Stimulated activated naive CD8-positive, alpha-beta T cell treated with anti-CD3 and anti-CD28 coated beads, Interleukin-15, amount 100 ng/mL, for 72 hours (primary cell): ENCODE results near the gene F13A1.

Experiments
- ATAC-seq: fragments of 150-1000 bp; cut with Tn5 transposase; 2 replicates; pipeline ENCODE4 v1.10.0; 2021; ENCODE audit warnings: mild to moderate bottlenecking, moderate library complexity
- DNase-seq, 2 donors: peaks; one replicate each; pipeline ENCODE4 v3.0.0; 2021 to 2022
- H3K27ac Mint-ChIP-seq, 2 donors: one replicate each; pipeline ENCODE4 v1.8.0; 2022; ENCODE audit warnings: mild to moderate bottlenecking in 2 of 2, mixed read lengths in 2 of 2, moderate library complexity in 2 of 2
- H3K27me3 Mint-ChIP-seq: one replicate; pipeline ENCODE4 v1.8.0; 2022; ENCODE audit warnings: mixed read lengths
- H3K4me1 Mint-ChIP-seq: one replicate; pipeline ENCODE4 v1.8.0; 2022; ENCODE audit warnings: mild to moderate bottlenecking, mixed read lengths
- H3K4me3 Mint-ChIP-seq, 2 donors: one replicate each; pipeline ENCODE4 v1.8.0; 2022; ENCODE audit warnings: mild to moderate bottlenecking in 2 of 2, mixed read lengths in 2 of 2, moderate library complexity in 1 of 2
- H3K9me3 Mint-ChIP-seq, 2 donors: one replicate each; pipeline ENCODE4 v1.8.0; 2022; ENCODE audit warnings: mixed read lengths in 2 of 2

Gene F13A1

GRCh38 chr6:6152060-6152459, 168.4 kb downstream of the F13A1 start:
- ATAC-seq, result no peak
- no peak for DNase-seq
- no peak overlapping the region for H3K4me3 Mint-ChIP-seq
- no peaks in the 10 kb centered on the region for H3K4me1 Mint-ChIP-seq
- H3K9me3 Mint-ChIP-seq, result no peaks in the 10 kb centered on the region
- no peak overlapping the region for H3K27ac Mint-ChIP-seq
- peaks cover 24% of the 10 kb centered on the region for H3K27me3 Mint-ChIP-seq

- H3K27me3 Mint-ChIP-seq, result peaks cover 26% of the 10 kb centered on the region
- no peaks in the 10 kb centered on the region for H3K4me1 Mint-ChIP-seq
- ATAC-seq (no peak), DNase-seq (no peak)
- no peak overlapping the region for H3K4me3 Mint-ChIP-seq
- no peaks in the 10 kb centered on the region for H3K9me3 Mint-ChIP-seq
- H3K27ac Mint-ChIP-seq, result no peak overlapping the region
Measured at GRCh38 chr6:6148192-6148815, 172.2 kb downstream of the F13A1 start.

GRCh38 chr6:6131492-6132109, 188.9 kb downstream of the F13A1 start:
- no peak overlapping the region for H3K4me3 Mint-ChIP-seq
- H3K27ac Mint-ChIP-seq, result no peak overlapping the region
- H3K27me3 Mint-ChIP-seq, result peaks cover 7% of the 10 kb centered on the region
- DNase-seq (peak in 1 of 2 donors; percentile 4), ATAC-seq (no peak)
- H3K4me1 Mint-ChIP-seq, result no peaks in the 10 kb centered on the region
- no peaks in the 10 kb centered on the region for H3K9me3 Mint-ChIP-seq

- Mint-ChIP-seq H3K9me3 (peaks cover 28 to 31% of the 10 kb centered on the region in 2 donors), H3K4me1 (no peaks in the 10 kb centered on the region)
- ATAC-seq, result no peak
Measured at GRCh38 chr6:6125495-6125894, 195.0 kb downstream of the F13A1 start.

GRCh38 chr6:6123803-6124202, 196.7 kb downstream of the F13A1 start:
- H3K4me1 Mint-ChIP-seq, result no peaks in the 10 kb centered on the region
- ATAC-seq (no peak), DNase-seq (no peak)
- peaks cover 10% of the 10 kb centered on the region for H3K27me3 Mint-ChIP-seq
- H3K27ac Mint-ChIP-seq, result no peak overlapping the region
- no peak overlapping the region for H3K4me3 Mint-ChIP-seq
- peaks cover 28 to 31% of the 10 kb centered on the region in 2 donors for H3K9me3 Mint-ChIP-seq

More at GRCh38 chr6:6125495-6125894, 195.0 kb downstream of the F13A1 start:
- no peak for DNase-seq
- Mint-ChIP-seq H3K27ac (no peak overlapping the region), H3K27me3 (peaks cover 10% of the 10 kb centered on the region), H3K4me3 (no peak overlapping the region)

GRCh38 chr6:6121943-6122342, 198.5 kb downstream of the F13A1 start:
- peaks cover 25% of the 10 kb centered on the region for H3K27me3 Mint-ChIP-seq
- DNase-seq (no peak), ATAC-seq (no peak)
- H3K4me1 Mint-ChIP-seq, result no peaks in the 10 kb centered on the region
- H3K27ac Mint-ChIP-seq, result peak overlapping the region in 1 of 2 donors; percentile 43
- no peak overlapping the region for H3K4me3 Mint-ChIP-seq
- H3K9me3 Mint-ChIP-seq, result peaks cover 36 to 40% of the 10 kb centered on the region in 2 donors

GRCh38 chr6:6105472-6106036, 214.9 kb downstream of the F13A1 start:
- no peaks in the 10 kb centered on the region for H3K4me1 Mint-ChIP-seq
- H3K4me3 Mint-ChIP-seq, result no peak overlapping the region
- no peak overlapping the region for H3K27ac Mint-ChIP-seq
- peaks cover 18 to 19% of the 10 kb centered on the region in 2 donors for H3K9me3 Mint-ChIP-seq
- no peak for ATAC-seq
- peaks cover 70% of the 10 kb centered on the region for H3K27me3 Mint-ChIP-seq
- DNase-seq, result no peak
